GM23338 (cell line): ENCODE measurements around the gene TENM3.

ENCODE experiments used
- CTCF ChIP-seq, 2 experiments: fragments of 200-600 bp in 1 of 2; sonication (generic) in 1 of 2; conservative IDR thresholded peaks; 2 replicates each; pipeline versions ENCODE4 v1.5.1 to v1.6.1; 2016 to 2017; ENCODE audit warnings: antibody characterized with exemption in 2 of 2, low read depth in 2 of 2, mild to moderate bottlenecking in 2 of 2, moderate library complexity in 1 of 2
- EZH2 ChIP-seq: fragments of 200-600 bp; sonication (generic); IDR thresholded peaks from one replicate; pipeline ENCODE4 v1.8.0; 2017; ENCODE audit warnings: antibody characterized with exemption, mild to moderate bottlenecking, low read depth; ENCODE audit not compliant: unreplicated experiment
- POLR2AphosphoS5 ChIP-seq: IDR thresholded peaks from 2 replicates; pipeline ENCODE4 v1.6.1; 2016; ENCODE audit warnings: antibody characterized with exemption, low read depth

GRCh38 chr4:182745237-182745636, 502.0 kb downstream of the TENM3 start:
- TF ChIP-seq CTCF (conservative IDR thresholded peaks at IDR 0.05; ENCODE audit: low read depth in 2 of 2) (no peak), POLR2AphosphoS5 (no peak), EZH2 (no peak)
